Neural cell (in vitro differentiated cells): ENCODE data around the gene PYDC2. TPM values are rescaled to one million over a fixed set of nuclear protein-coding genes. Genes with fewer than 3 reads are reported as not detected.
"Not testable (repeated sequence)": the region's sequence is repeated elsewhere in the genome, so short reads cannot be mapped to it uniquely, and the experiment has no call there.

Source experiments
- H2AFZ ChIP-seq: fragments of 200-600, 300-800 bp; sonication (generic), shearing (Covaris generic); 2 replicates; pipeline ENCODE4 v1.6.0; 2014; ENCODE audit warnings: low read depth, mild to moderate bottlenecking, antibody characterized with exemption, low read length, moderate library complexity
- H3F3A ChIP-seq: fragments of 200-600 bp; shearing (Covaris generic); 2 replicates; pipeline ENCODE4 v1.6.1; 2016; ENCODE audit warnings: mild to moderate bottlenecking, moderate library complexity, mixed read lengths, antibody characterized with exemption, low read length; ENCODE audit not compliant: insufficient read depth, poor library complexity, severe bottlenecking
- H3K27ac ChIP-seq: fragments of 200-600, 300-800 bp; sonication (generic), shearing (Covaris generic); 2 replicates; pipeline ENCODE4 v1.5.1; 2014; ENCODE audit warnings: mild to moderate bottlenecking, low read length, moderate library complexity
- H3K27me3 ChIP-seq: fragments of 300-800, 200-600 bp; sonication (generic), shearing (Covaris generic); 2 replicates; pipeline ENCODE4 v1.6.0; 2014; ENCODE audit warnings: mild to moderate bottlenecking, low read depth, low read length, moderate library complexity; ENCODE audit not compliant: insufficient read depth
- H3K36me3 ChIP-seq: fragments of 300-800, 200-600 bp; sonication (generic), shearing (Covaris generic); 2 replicates; pipeline ENCODE4 v1.5.1; 2014; ENCODE audit warnings: mild to moderate bottlenecking, antibody characterized with exemption, low read length, moderate library complexity; ENCODE audit not compliant: insufficient read depth
- H3K4me2 ChIP-seq: fragments of 300-800, 200-600 bp; sonication (generic), shearing (Covaris generic); 2 replicates; pipeline ENCODE4 v1.6.0; 2014; ENCODE audit warnings: mild to moderate bottlenecking, low read length
- H3K4me3 ChIP-seq: fragments of 300-800, 200-600 bp; sonication (generic), shearing (Covaris generic); 2 replicates; pipeline ENCODE4 v1.5.1; 2014; ENCODE audit warnings: mild to moderate bottlenecking, low read length, moderate library complexity
- H3K79me2 ChIP-seq: fragments of 200-600 bp; shearing (Covaris generic); replicated peaks from 2 replicates; pipeline ENCODE4 v1.6.0; 2014; ENCODE audit warnings: mild to moderate bottlenecking, low read length, moderate library complexity; ENCODE audit not compliant: insufficient read depth
- H3K9ac ChIP-seq: fragments of 300-800, 200-600 bp; sonication (generic), shearing (Covaris generic); 2 replicates; pipeline ENCODE4 v1.6.1; 2016; ENCODE audit warnings: mild to moderate bottlenecking, low read length, mixed read lengths
- H3K9me2 ChIP-seq: fragments of 200-600 bp; shearing (Covaris generic); 2 replicates; pipeline ENCODE4 v1.6.1; 2016; ENCODE audit warnings: mild to moderate bottlenecking, low read length, mixed read lengths; ENCODE audit not compliant: insufficient read depth
- H3K9me3 ChIP-seq: fragments of 200-600, 300-800 bp; sonication (generic), shearing (Covaris generic); 2 replicates; pipeline ENCODE4 v1.6.1; 2016; ENCODE audit warnings: mild to moderate bottlenecking, mixed run types, low read length, moderate library complexity, mixed read lengths
- H4K20me1 ChIP-seq: fragments of 200-600 bp; shearing (Covaris generic); 2 replicates; pipeline ENCODE4 v1.6.1; 2016; ENCODE audit warnings: mild to moderate bottlenecking, mixed run types; ENCODE audit not compliant: insufficient read depth
- EP300 ChIP-seq: fragments of 450-650 bp; conservative IDR thresholded peaks from 2 replicates; pipeline ENCODE4 v1.6.1; 2014; ENCODE audit warnings: antibody characterized with exemption, mild to moderate bottlenecking, moderate library complexity; ENCODE audit not compliant: poor library complexity, severe bottlenecking
- EZH2 ChIP-seq: fragments of 200-600, 300-800 bp; shearing (Covaris generic), sonication (generic); IDR thresholded peaks from 2 replicates; pipeline ENCODE4 v1.6.1; 2014; ENCODE audit warnings: antibody characterized with exemption, low read length, borderline replicate concordance, mild to moderate bottlenecking; ENCODE audit not compliant: insufficient read depth, poor library complexity, severe bottlenecking
- MXI1 ChIP-seq: fragments of 450-650 bp; conservative IDR thresholded peaks from 2 replicates; pipeline ENCODE4 v1.6.1; 2014; ENCODE audit warnings: antibody characterized with exemption, mild to moderate bottlenecking; ENCODE audit not compliant: poor library complexity, severe bottlenecking
- POLR2AphosphoS5 ChIP-seq: IDR thresholded peaks from 2 replicates; pipeline ENCODE4 v1.6.1; 2012
- RAD21 ChIP-seq: fragments of 450-650 bp; conservative IDR thresholded peaks from 2 replicates; pipeline ENCODE4 v1.6.1; 2014; ENCODE audit warnings: antibody characterized with exemption, mild to moderate bottlenecking, moderate library complexity
- SMC3 ChIP-seq: fragments of 450-650 bp; conservative IDR thresholded peaks from 2 replicates; pipeline ENCODE4 v1.6.1; 2014; ENCODE audit warnings: antibody characterized with exemption, mild to moderate bottlenecking, moderate library complexity; ENCODE audit not compliant: poor library complexity
- TAF1 ChIP-seq: IDR thresholded peaks from 2 replicates; pipeline ENCODE4 v1.6.1; 2012; ENCODE audit warnings: low read depth
- polyA plus RNA-seq: library from polyadenylated mRNA; depleted of rRNA; stranded (reverse); fragments of >200 nt; gene quantifications from 2 replicates; pipeline ENCODE4 v1.2.3, GENCODE V29; 2014
- TF ChIP-seq, protein P1 (sequence below): IDR thresholded peaks from 2 replicates; pipeline ENCODE4 v1.6.1; 2012; ENCODE audit warnings: borderline replicate concordance
- TF ChIP-seq, protein P2 (sequence below): fragments of 450-650 bp; IDR thresholded peaks from 2 replicates; pipeline ENCODE4 v1.5.1; 2014; ENCODE audit warnings: antibody characterized with exemption, mild to moderate bottlenecking, moderate library complexity; ENCODE audit not compliant: poor library complexity, severe bottlenecking

The PYDC2 gene
- polyA plus RNA-seq, 1 donor from 2014 or later = not detected

DNA sequence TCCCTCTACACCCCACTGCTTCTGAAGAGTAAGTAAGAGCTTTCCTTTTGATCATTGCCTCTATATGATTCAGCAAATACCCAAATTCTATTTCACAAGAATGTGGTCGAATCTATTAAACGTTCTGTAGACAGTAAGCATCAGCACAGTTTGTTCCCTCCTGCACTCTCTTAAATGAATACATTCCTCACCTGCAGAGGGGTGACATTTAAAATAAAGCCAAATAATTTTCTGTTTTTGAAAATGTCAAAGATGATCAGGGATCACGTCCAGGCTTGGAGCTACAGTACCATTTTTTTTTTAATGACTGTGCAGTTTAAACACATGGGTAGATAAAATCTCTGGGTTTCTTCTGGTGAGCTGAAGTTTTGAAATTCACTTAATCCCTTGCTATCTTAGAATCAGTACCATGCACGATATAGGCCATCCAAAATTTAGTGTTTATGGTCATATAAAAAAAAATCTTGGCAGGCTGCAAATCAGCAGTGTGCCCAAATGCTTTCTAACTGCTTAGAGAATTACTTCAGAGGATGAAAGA lies 12.8 kb downstream of the PYDC2 start:
- Histone ChIP-seq H3K4me3 (no peak overlapping the region), H3K27ac (no peak overlapping the region), H3F3A (no peaks in the 10 kb centered on the region), H3K4me2 (no peak overlapping the region), H3K79me2 (no peaks in the 10 kb centered on the region), H4K20me1 (no peaks in the 10 kb centered on the region), H3K9ac (no peak overlapping the region), H3K27me3 (no peaks in the 10 kb centered on the region), H3K9me3 (no peaks in the 10 kb centered on the region), H3K36me3 (no peaks in the 10 kb centered on the region), H2AFZ (no peak overlapping the region), H3K9me2 (no peaks in the 10 kb centered on the region)
- TF ChIP-seq, protein P1, sequence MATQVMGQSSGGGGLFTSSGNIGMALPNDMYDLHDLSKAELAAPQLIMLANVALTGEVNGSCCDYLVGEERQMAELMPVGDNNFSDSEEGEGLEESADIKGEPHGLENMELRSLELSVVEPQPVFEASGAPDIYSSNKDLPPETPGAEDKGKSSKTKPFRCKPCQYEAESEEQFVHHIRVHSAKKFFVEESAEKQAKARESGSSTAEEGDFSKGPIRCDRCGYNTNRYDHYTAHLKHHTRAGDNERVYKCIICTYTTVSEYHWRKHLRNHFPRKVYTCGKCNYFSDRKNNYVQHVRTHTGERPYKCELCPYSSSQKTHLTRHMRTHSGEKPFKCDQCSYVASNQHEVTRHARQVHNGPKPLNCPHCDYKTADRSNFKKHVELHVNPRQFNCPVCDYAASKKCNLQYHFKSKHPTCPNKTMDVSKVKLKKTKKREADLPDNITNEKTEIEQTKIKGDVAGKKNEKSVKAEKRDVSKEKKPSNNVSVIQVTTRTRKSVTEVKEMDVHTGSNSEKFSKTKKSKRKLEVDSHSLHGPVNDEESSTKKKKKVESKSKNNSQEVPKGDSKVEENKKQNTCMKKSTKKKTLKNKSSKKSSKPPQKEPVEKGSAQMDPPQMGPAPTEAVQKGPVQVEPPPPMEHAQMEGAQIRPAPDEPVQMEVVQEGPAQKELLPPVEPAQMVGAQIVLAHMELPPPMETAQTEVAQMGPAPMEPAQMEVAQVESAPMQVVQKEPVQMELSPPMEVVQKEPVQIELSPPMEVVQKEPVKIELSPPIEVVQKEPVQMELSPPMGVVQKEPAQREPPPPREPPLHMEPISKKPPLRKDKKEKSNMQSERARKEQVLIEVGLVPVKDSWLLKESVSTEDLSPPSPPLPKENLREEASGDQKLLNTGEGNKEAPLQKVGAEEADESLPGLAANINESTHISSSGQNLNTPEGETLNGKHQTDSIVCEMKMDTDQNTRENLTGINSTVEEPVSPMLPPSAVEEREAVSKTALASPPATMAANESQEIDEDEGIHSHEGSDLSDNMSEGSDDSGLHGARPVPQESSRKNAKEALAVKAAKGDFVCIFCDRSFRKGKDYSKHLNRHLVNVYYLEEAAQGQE = no peak
- TF ChIP-seq EP300 (no peak), RAD21 (no peak), POLR2AphosphoS5 (no peak), EZH2 (no peak), SMC3 (no peak), MXI1 (no peak), TAF1 (no peak)
- TF ChIP-seq, protein P2, sequence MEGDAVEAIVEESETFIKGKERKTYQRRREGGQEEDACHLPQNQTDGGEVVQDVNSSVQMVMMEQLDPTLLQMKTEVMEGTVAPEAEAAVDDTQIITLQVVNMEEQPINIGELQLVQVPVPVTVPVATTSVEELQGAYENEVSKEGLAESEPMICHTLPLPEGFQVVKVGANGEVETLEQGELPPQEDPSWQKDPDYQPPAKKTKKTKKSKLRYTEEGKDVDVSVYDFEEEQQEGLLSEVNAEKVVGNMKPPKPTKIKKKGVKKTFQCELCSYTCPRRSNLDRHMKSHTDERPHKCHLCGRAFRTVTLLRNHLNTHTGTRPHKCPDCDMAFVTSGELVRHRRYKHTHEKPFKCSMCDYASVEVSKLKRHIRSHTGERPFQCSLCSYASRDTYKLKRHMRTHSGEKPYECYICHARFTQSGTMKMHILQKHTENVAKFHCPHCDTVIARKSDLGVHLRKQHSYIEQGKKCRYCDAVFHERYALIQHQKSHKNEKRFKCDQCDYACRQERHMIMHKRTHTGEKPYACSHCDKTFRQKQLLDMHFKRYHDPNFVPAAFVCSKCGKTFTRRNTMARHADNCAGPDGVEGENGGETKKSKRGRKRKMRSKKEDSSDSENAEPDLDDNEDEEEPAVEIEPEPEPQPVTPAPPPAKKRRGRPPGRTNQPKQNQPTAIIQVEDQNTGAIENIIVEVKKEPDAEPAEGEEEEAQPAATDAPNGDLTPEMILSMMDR = no peak

DNA sequence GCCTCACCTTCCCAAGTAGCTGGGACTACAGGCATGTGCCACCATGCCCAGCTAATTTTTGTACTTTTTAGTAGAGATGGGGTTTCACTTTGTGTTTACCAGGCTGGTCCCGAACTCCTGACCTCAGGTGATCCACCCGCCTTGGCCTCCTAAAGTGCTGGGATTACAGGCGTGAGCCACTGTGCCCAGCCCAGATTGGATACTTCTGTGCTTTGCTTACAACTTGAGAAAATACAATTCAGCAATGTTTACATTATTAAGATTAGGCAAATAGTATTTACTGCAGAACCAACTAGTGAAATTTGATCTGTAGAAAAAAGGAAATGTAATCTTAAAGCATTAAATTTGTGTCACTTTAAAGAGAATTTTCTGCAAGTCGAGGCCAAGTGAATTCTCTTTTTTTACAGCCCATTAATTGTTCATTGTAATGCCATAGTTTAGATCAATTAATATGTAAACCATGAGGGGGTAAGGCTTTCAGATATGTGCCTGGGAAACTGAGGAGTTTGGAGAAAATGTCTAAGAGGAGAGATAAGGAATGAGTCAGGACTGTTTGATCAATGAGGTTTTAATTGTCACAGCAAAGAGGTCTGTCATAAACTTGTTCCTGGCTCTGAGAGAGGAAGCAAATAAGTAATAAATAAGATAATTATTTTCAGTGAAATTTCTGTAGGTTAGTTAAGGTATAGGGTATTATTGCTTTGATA lies 15.3 kb downstream of the PYDC2 start:
- Histone ChIP-seq H3K79me2 (no peaks in the 10 kb centered on the region), H3K27me3 (no peaks in the 10 kb centered on the region), H3K4me3 (no peak overlapping the region), H3K9me3 (no peaks in the 10 kb centered on the region), H3F3A (no peaks in the 10 kb centered on the region), H3K4me2 (no peak overlapping the region), H3K9ac (no peak overlapping the region), H2AFZ (no peak overlapping the region), H3K36me3 (no peaks in the 10 kb centered on the region), H3K27ac (no peak overlapping the region), H3K9me2 (no peaks in the 10 kb centered on the region), H4K20me1 (no peaks in the 10 kb centered on the region)
- TF ChIP-seq EP300 (no peak), POLR2AphosphoS5 (no peak)
- TF ChIP-seq, protein P1 = no peak

DNA sequence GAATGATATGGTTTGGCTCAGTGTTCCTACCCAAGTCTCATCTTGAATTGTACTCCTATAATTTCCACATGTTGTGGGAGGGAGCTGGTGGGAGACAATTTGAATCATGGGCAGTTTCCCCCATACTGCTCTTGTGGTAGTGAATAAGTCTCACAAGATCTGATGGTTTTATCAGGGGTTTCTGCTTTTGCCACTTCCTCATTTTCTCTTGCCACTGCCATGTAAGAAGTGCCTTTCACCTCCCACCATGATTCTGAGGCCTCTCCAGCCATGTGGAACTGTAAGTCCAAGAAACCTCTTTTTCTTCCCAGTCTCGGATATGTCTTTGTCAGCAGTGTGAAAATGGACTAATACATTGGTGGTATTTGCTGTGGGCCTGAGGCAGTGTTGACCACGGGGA lies 23.0 kb downstream of the PYDC2 start:
- H3K27ac ChIP-seq, H3K4me3 ChIP-seq, H3K9me3 ChIP-seq, H3K27me3 ChIP-seq, H2AFZ ChIP-seq, H4K20me1 ChIP-seq, H3K79me2 ChIP-seq, H3F3A ChIP-seq, H3K36me3 ChIP-seq, H3K4me2 ChIP-seq, H3K9ac ChIP-seq, H3K9me2 ChIP-seq: not testable (repeated sequence)
